ENCODE results near the gene FRMD4A. TPM values are rescaled to one million over a fixed set of nuclear protein-coding genes. Genes with fewer than 3 reads are reported as not detected.

FRMD4A gene
- total RNA-seq, 1 donor from 2014 or later: 0.64 TPM

- H3K27ac Mint-ChIP-seq: no peak overlapping the region
- TF ChIP-seq, protein P1, sequence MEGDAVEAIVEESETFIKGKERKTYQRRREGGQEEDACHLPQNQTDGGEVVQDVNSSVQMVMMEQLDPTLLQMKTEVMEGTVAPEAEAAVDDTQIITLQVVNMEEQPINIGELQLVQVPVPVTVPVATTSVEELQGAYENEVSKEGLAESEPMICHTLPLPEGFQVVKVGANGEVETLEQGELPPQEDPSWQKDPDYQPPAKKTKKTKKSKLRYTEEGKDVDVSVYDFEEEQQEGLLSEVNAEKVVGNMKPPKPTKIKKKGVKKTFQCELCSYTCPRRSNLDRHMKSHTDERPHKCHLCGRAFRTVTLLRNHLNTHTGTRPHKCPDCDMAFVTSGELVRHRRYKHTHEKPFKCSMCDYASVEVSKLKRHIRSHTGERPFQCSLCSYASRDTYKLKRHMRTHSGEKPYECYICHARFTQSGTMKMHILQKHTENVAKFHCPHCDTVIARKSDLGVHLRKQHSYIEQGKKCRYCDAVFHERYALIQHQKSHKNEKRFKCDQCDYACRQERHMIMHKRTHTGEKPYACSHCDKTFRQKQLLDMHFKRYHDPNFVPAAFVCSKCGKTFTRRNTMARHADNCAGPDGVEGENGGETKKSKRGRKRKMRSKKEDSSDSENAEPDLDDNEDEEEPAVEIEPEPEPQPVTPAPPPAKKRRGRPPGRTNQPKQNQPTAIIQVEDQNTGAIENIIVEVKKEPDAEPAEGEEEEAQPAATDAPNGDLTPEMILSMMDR (IDR thresholded peaks at IDR 0.05): no peak
- no peak for ATAC-seq (ENCODE audit: low read depth)
- intact Hi-C loops (cut with micrococcal nuclease): no loop called here
- no peaks in the 10 kb centered on the region for H3K36me3 Mint-ChIP-seq (ENCODE audit: low read depth)
- H3K9me3 Mint-ChIP-seq: peaks cover 4% of the 10 kb centered on the region
- CTCF ChIA-PET: no interaction called here
- peaks cover 9% of the 10 kb centered on the region for H3K4me1 Mint-ChIP-seq
- peaks cover 9% of the 10 kb centered on the region for H3K27me3 Mint-ChIP-seq
- no peak overlapping the region for H3K4me3 Mint-ChIP-seq
- no peak for DNase-seq
- POLR2A ChIA-PET: interaction anchor here (0.6 kb wide), 1 partner anchor 315 kb away, joined by 3 read pairs; no protein-coding TSS in a partner anchor
Measured at GRCh38 chr10:14111208-14111607, 219.5 kb downstream of the FRMD4A start.

- DNase-seq: no peak
- peaks cover 19% of the 10 kb centered on the region for H3K27me3 Mint-ChIP-seq
- H3K9me3 Mint-ChIP-seq: peaks cover 12% of the 10 kb centered on the region
- H3K36me3 Mint-ChIP-seq (ENCODE audit: low read depth): no peaks in the 10 kb centered on the region
- ChIA-PET POLR2A (no interaction called here), CTCF (no interaction called here)
- H3K4me3 Mint-ChIP-seq: no peak overlapping the region
- intact Hi-C loops (cut with micrococcal nuclease): no loop called here
- ATAC-seq (ENCODE audit: low read depth): no peak
- no peaks in the 10 kb centered on the region for H3K4me1 Mint-ChIP-seq
- TF ChIP-seq, protein P1 (IDR thresholded peaks at IDR 0.05): no peak
- no peak overlapping the region for H3K27ac Mint-ChIP-seq
Measured at GRCh38 chr10:14106828-14107227, 223.9 kb downstream of the FRMD4A start.

GRCh38 chr10:14102056-14102455 lies 228.7 kb downstream of the FRMD4A start:
- TF ChIP-seq, protein P1 (IDR thresholded peaks at IDR 0.05): no peak
- Mint-ChIP-seq H3K4me1 (no peaks in the 10 kb centered on the region), H3K9me3 (peaks cover 12% of the 10 kb centered on the region), H3K27ac (no peak overlapping the region), H3K4me3 (no peak overlapping the region), H3K27me3 (peaks cover 16% of the 10 kb centered on the region), H3K36me3 (ENCODE audit: low read depth) (no peaks in the 10 kb centered on the region)
- intact Hi-C loops (cut with micrococcal nuclease): no loop called here
- ATAC-seq (ENCODE audit: low read depth) (no peak), DNase-seq (no peak)
- ChIA-PET POLR2A (no interaction called here), CTCF (no interaction called here)

GRCh38 chr10:14099885-14100284 lies 230.8 kb downstream of the FRMD4A start:
- H3K9me3 Mint-ChIP-seq: peaks cover 2% of the 10 kb centered on the region
- no peaks in the 10 kb centered on the region for H3K36me3 Mint-ChIP-seq (ENCODE audit: low read depth)
- H3K4me3 Mint-ChIP-seq: no peak overlapping the region
- DNase-seq (no peak), ATAC-seq (ENCODE audit: low read depth) (no peak)
- intact Hi-C loops (cut with micrococcal nuclease): no loop called here
- H3K4me1 Mint-ChIP-seq: no peaks in the 10 kb centered on the region
- H3K27ac Mint-ChIP-seq: no peak overlapping the region
- H3K27me3 Mint-ChIP-seq: peaks cover 10% of the 10 kb centered on the region
- CTCF ChIA-PET: no interaction called here
- POLR2A ChIA-PET: interaction anchor here (0.6 kb wide), 1 partner anchor 235 kb away, joined by 6 read pairs; no protein-coding TSS in a partner anchor
- TF ChIP-seq, protein P1 (IDR thresholded peaks at IDR 0.05): no peak

- POLR2A ChIA-PET: no interaction called here
- H3K27me3 Mint-ChIP-seq: peaks cover 4% of the 10 kb centered on the region
- ATAC-seq (ENCODE audit: low read depth) (no peak), DNase-seq (no peak)
- H3K4me1 Mint-ChIP-seq: no peaks in the 10 kb centered on the region
- CTCF ChIA-PET: no interaction called here
- intact Hi-C loops (cut with micrococcal nuclease): loop anchor here (5.0 kb wide), 1 partner anchor 312 kb away; no protein-coding TSS in a partner anchor
- no peak overlapping the region for H3K4me3 Mint-ChIP-seq
- no peak overlapping the region for H3K27ac Mint-ChIP-seq
- TF ChIP-seq, protein P1 (IDR thresholded peaks at IDR 0.05): no peak
- no peaks in the 10 kb centered on the region for H3K36me3 Mint-ChIP-seq (ENCODE audit: low read depth)
- no peaks in the 10 kb centered on the region for H3K9me3 Mint-ChIP-seq
Measured at GRCh38 chr10:14093730-14094484, 236.8 kb downstream of the FRMD4A start.

Data from activated B cell treated with CpG ODN at 0.5 μM for 24 hours (primary cell).